Measurements from ENCODE around the gene IPO8.

- TF ChIP-seq, protein P1, sequence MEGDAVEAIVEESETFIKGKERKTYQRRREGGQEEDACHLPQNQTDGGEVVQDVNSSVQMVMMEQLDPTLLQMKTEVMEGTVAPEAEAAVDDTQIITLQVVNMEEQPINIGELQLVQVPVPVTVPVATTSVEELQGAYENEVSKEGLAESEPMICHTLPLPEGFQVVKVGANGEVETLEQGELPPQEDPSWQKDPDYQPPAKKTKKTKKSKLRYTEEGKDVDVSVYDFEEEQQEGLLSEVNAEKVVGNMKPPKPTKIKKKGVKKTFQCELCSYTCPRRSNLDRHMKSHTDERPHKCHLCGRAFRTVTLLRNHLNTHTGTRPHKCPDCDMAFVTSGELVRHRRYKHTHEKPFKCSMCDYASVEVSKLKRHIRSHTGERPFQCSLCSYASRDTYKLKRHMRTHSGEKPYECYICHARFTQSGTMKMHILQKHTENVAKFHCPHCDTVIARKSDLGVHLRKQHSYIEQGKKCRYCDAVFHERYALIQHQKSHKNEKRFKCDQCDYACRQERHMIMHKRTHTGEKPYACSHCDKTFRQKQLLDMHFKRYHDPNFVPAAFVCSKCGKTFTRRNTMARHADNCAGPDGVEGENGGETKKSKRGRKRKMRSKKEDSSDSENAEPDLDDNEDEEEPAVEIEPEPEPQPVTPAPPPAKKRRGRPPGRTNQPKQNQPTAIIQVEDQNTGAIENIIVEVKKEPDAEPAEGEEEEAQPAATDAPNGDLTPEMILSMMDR (IDR thresholded peaks at IDR 0.05): no peak
- TF ChIP-seq POLR2AphosphoS5 (IDR thresholded peaks at IDR 0.05) (no peak), POLR2A (IDR thresholded peaks at IDR 0.05) (no peak), EP300 (IDR thresholded peaks at IDR 0.05) (no peak)
Measured at GRCh38 chr12:30700216-30700900, 4.7 kb upstream of the IPO8 start.
